ENCODE measurements around the gene BUD13. TPM values are rescaled to one million over a fixed set of nuclear protein-coding genes. Genes with fewer than 3 reads are reported as not detected.

BUD13 gene
- total RNA-seq, 1 experiment from 2014 or later: 22.9 TPM

GRCh38 chr11:116798368-116798767, 25.6 kb upstream of the BUD13 start:
- RAD21 ChIA-PET (ENCODE audit: low non-redundant PET in 1 of 2, low total read pairs in 2 of 2, uncharacterized antibody in 2 of 2, unreplicated experiment in 2 of 2): no interaction called here
- no peaks in the 10 kb centered on the region for H3K79me2 ChIP-seq (ENCODE audit: insufficient read depth, low read length)
- TF ChIP-seq FOSL1 (IDR thresholded peaks at IDR 0.05; ENCODE audit: low read depth) (no peak), POLR2AphosphoS5 (IDR thresholded peaks at IDR 0.05; ENCODE audit: low read depth, low read length) (no peak), EZH2 (IDR thresholded peaks at IDR 0.05) (no peak), EGR1 (IDR thresholded peaks at IDR 0.05; ENCODE audit: low read depth) (no peak), CBX3 (IDR thresholded peaks at IDR 0.05; ENCODE audit: low read depth) (no peak), RAD21 (IDR thresholded peaks at IDR 0.05; ENCODE audit: low read depth) (no peak), SIN3A (IDR thresholded peaks at IDR 0.05; ENCODE audit: low read depth) (no peak), SP1 (IDR thresholded peaks at IDR 0.05; ENCODE audit: low read depth) (no peak), TCF7L2 (IDR thresholded peaks at IDR 0.05; ENCODE audit: borderline replicate concordance, extremely low read depth, insufficient read depth, insufficient read length) (no peak), REST (IDR thresholded peaks at IDR 0.05; ENCODE audit: low read depth) (no peak)
- no peaks in the 10 kb centered on the region for H3K27me3 ChIP-seq (ENCODE audit: insufficient read depth, low read length)
- H3K36me3 ChIP-seq (ENCODE audit: control insufficient read depth in 1 of 2, insufficient read depth in 2 of 2, low read length in 2 of 2): no peaks in the 10 kb centered on the region
- peaks cover 0 to 5% of the 10 kb centered on the region in 2 experiments; a peak in 2 of 4 replicates for H3K4me1 ChIP-seq (ENCODE audit: control insufficient read depth in 1 of 2, insufficient read depth in 2 of 2, low read length in 2 of 2)
- POLR2A ChIA-PET: no interaction called here
- BruUV-seq (replicated peaks): no TSS peak
- no peak overlapping the region for H3K9ac ChIP-seq (ENCODE audit: low read length)
- no peak overlapping the region for H2AFZ ChIP-seq (ENCODE audit: low read depth, low read length, poor library complexity, severe bottlenecking)
- no peak overlapping the region for H3K4me3 ChIP-seq (replicated peaks in 1 of 2; ENCODE audit: low read depth in 1 of 2, low read length in 2 of 2)
- H3K4me2 ChIP-seq (ENCODE audit: low read length): no peak overlapping the region
- DNase-seq (ENCODE audit: low read depth, low spot score): no peak
- intact Hi-C loops (cut with micrococcal nuclease): no loop called here
- no peaks in the 10 kb centered on the region for H3K9me2 ChIP-seq (ENCODE audit: insufficient read depth)
- no peak overlapping the region for H3K27ac ChIP-seq (ENCODE audit: low read depth, low read length)
- H3K9me3 ChIP-seq (ENCODE audit: control insufficient read depth in 1 of 2, insufficient read depth in 1 of 2, low read depth in 1 of 2, low read length in 2 of 2): no peaks in the 10 kb centered on the region
- H4K20me1 ChIP-seq (ENCODE audit: insufficient read depth): no peaks in the 10 kb centered on the region
- ATAC-seq: no peak
- CTCF ChIA-PET: no interaction called here

All from HCT116 (cell line).